Astrocyte (in vitro differentiated cells and primary cell): ENCODE results near the gene ELFN2. TPM values are rescaled to one million over a fixed set of nuclear protein-coding genes. Genes with fewer than 3 reads are reported as not detected.

Experiments
- DNase-seq: peaks from one replicate; pipeline ENCODE4 v3.0.0-alpha.2; 2010; ENCODE audit warnings: low read depth
- FAIRE-seq: peaks from 2 replicates; lab custom pipeline; 2011; peaks lifted over from hg19 to GRCh38; lab: Jason Lieb, UNC
- H2AFZ ChIP-seq: 2 replicates; pipeline ENCODE4 v1.6.0; 2012; ENCODE audit warnings: low read depth, low read length, inconsistent platforms
- H3K27ac ChIP-seq: 2 replicates; pipeline ENCODE4 v1.5.1; 2011; ENCODE audit warnings: low read depth, low read length, inconsistent platforms
- H3K27me3 ChIP-seq: 2 replicates; pipeline ENCODE4 v1.6.0; 2011; ENCODE audit warnings: low read length, inconsistent platforms; ENCODE audit not compliant: insufficient read depth
- H3K36me3 ChIP-seq: 2 replicates; pipeline ENCODE4 v1.5.1; 2011; ENCODE audit warnings: low read length, inconsistent platforms; ENCODE audit not compliant: insufficient read depth
- H3K4me1 ChIP-seq: 2 replicates; pipeline ENCODE4 v1.5.1; 2011; ENCODE audit warnings: low read length, inconsistent platforms; ENCODE audit not compliant: insufficient read depth
- H3K4me2 ChIP-seq: 2 replicates; pipeline ENCODE4 v1.6.0; 2012; ENCODE audit warnings: low read length, inconsistent platforms
- H3K4me3 ChIP-seq: 2 replicates; pipeline ENCODE4 v1.5.1; 2011; ENCODE audit warnings: low read depth, mild to moderate bottlenecking, low read length, inconsistent platforms; ENCODE audit not compliant: insufficient read depth
- H3K79me2 ChIP-seq: 2 replicates; pipeline ENCODE4 v1.6.0; 2012; ENCODE audit warnings: mild to moderate bottlenecking, low read length, inconsistent platforms; ENCODE audit not compliant: insufficient read depth
- H3K9ac ChIP-seq: 2 replicates; pipeline ENCODE4 v1.6.0; 2012; ENCODE audit warnings: mild to moderate bottlenecking, low read length, inconsistent platforms
- H3K9me3 ChIP-seq: 2 replicates; pipeline ENCODE4 v1.5.1; 2012; ENCODE audit warnings: low read depth, mild to moderate bottlenecking, low read length, inconsistent platforms; ENCODE audit not compliant: insufficient read depth
- H4K20me1 ChIP-seq: 2 replicates; pipeline ENCODE4 v1.6.0; 2012; ENCODE audit warnings: low read length, inconsistent platforms; ENCODE audit not compliant: insufficient read depth
- H3K27ac Mint-ChIP-seq: one replicate; pipeline ENCODE4 v1.8.0; 2021; ENCODE audit warnings: mild to moderate bottlenecking, mixed read lengths; ENCODE audit not compliant: unreplicated experiment
- H3K27me3 Mint-ChIP-seq: one replicate; pipeline ENCODE4 v1.8.0; 2021; ENCODE audit warnings: low read depth, mixed read lengths; ENCODE audit not compliant: unreplicated experiment
- H3K36me3 Mint-ChIP-seq: one replicate; pipeline ENCODE4 v1.8.0; 2021; ENCODE audit warnings: low read depth, mixed read lengths; ENCODE audit not compliant: unreplicated experiment
- H3K4me1 Mint-ChIP-seq: one replicate; pipeline ENCODE4 v1.8.0; 2021; ENCODE audit warnings: low read depth, mixed read lengths; ENCODE audit not compliant: unreplicated experiment
- H3K4me3 Mint-ChIP-seq: one replicate; pipeline ENCODE4 v1.8.0; 2021; ENCODE audit warnings: mild to moderate bottlenecking, moderate library complexity, mixed read lengths; ENCODE audit not compliant: unreplicated experiment
- H3K9me3 Mint-ChIP-seq: one replicate; pipeline ENCODE4 v1.8.0; 2021; ENCODE audit warnings: mild to moderate bottlenecking, mixed read lengths; ENCODE audit not compliant: unreplicated experiment
- CTCF ChIP-seq: IDR thresholded peaks from 2 replicates; pipeline ENCODE4 v1.5.1; 2011; ENCODE audit warnings: low read depth, mild to moderate bottlenecking, inconsistent platforms, low read length, moderate library complexity; ENCODE audit not compliant: insufficient read depth
- EZH2 ChIP-seq: IDR thresholded peaks from 2 replicates; pipeline ENCODE4 v1.6.1; 2012; ENCODE audit warnings: mild to moderate bottlenecking, low read length, inconsistent platforms; ENCODE audit not compliant: insufficient read depth
- total RNA-seq: library from RNA; stranded (reverse); gene quantifications from 2 replicates; pipeline ENCODE4 v1.2.1, GENCODE V29; 2021

Gene ELFN2
- total RNA-seq, 1 donor from 2014 or later = 2.8 TPM

GRCh38 chr22:37432708-37433054 is 5.4 kb upstream of the ELFN2 start:
- H3K9me3 Mint-ChIP-seq = peaks cover 22% of the 10 kb centered on the region
- H3K27ac Mint-ChIP-seq = peak overlapping the region; percentile 96
- DNase-seq (no peak), FAIRE-seq (no peak)
- Histone ChIP-seq H3K9ac (no peak overlapping the region), H3K79me2 (no peaks in the 10 kb centered on the region), H3K4me2 (no peak overlapping the region), H2AFZ (no peak overlapping the region), H3K4me1 (peaks cover 26% of the 10 kb centered on the region), H3K27ac (peak overlapping the region; percentile 79), H3K27me3 (no peaks in the 10 kb centered on the region), H3K9me3 (peaks cover 14% of the 10 kb centered on the region), H3K4me3 (no peak overlapping the region), H3K36me3 (no peaks in the 10 kb centered on the region), H4K20me1 (no peaks in the 10 kb centered on the region)
- H3K4me3 Mint-ChIP-seq = no peak overlapping the region
- H3K36me3 Mint-ChIP-seq = peaks cover 9% of the 10 kb centered on the region
- H3K27me3 Mint-ChIP-seq = peaks cover 21% of the 10 kb centered on the region
- no peak for TF ChIP-seq CTCF
- no peak for TF ChIP-seq EZH2
- peaks cover 16% of the 10 kb centered on the region for H3K4me1 Mint-ChIP-seq

DNA sequence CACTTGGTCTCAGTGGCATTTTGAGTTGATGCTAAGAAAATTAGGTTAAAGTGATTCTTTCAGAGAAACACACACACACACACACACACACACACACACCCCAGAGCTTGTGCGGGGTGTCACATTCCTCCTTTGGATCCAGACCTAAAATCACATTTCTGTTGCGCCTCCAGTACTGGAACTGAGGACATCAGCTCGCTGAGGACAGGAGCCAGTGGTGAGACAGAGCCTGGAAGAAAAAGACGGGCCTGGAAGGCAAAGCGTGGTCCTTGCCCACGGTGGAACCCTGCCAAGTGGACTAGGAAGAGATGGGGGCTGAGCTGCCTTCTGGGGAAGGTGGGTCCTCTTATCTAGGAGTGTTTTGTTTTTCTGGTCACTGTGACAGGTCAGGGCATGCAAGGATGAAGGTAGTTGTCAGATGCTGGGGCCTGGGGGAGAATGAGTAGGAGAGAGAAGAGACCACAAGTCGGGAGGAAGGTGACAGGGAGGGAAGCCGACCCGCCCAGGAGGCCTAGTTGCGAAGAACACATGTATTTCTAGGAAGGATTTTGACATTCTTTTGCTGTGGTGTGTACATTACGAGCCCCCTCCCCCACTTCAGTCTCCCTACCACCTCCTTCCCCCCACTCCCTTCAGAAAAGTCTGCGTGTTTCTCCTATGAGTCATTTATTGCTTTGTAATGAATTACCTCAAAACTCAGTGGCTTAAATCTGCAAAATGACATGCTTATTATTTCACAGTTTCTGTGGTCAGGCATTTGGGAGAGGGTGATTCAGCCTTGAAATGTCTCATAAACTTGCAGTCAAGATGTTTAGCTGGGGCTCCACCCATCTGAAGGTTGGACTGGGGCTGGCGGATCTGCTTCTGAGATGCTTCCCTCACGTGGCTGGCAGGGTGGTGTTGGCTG is 4.8 kb upstream of the ELFN2 start:
- no peak overlapping the region for H3K4me3 Mint-ChIP-seq
- H3K27ac Mint-ChIP-seq = peak overlapping the region; percentile 96
- Histone ChIP-seq H3K36me3 (no peaks in the 10 kb centered on the region), H3K4me3 (peak overlapping the region; percentile 13), H3K27ac (peak overlapping the region; percentile 94), H3K9me3 (peaks cover 14% of the 10 kb centered on the region), H3K79me2 (no peaks in the 10 kb centered on the region), H3K4me1 (peaks cover 26% of the 10 kb centered on the region), H3K9ac (peak overlapping the region; percentile 77), H3K4me2 (peak overlapping the region; percentile 81), H4K20me1 (no peaks in the 10 kb centered on the region), H3K27me3 (no peaks in the 10 kb centered on the region), H2AFZ (peak overlapping the region; percentile 2)
- FAIRE-seq = peak; percentile 98
- H3K27me3 Mint-ChIP-seq = peaks cover 18% of the 10 kb centered on the region
- peaks cover 8% of the 10 kb centered on the region for H3K36me3 Mint-ChIP-seq
- H3K9me3 Mint-ChIP-seq = peaks cover 22% of the 10 kb centered on the region
- DNase-seq = peak; percentile 99
- peaks cover 16% of the 10 kb centered on the region for H3K4me1 Mint-ChIP-seq
- TF ChIP-seq CTCF (no peak), EZH2 (no peak)

GRCh38 chr22:37431366-37431765 is 4.1 kb upstream of the ELFN2 start:
- TF ChIP-seq EZH2 (no peak), CTCF (no peak)
- H3K36me3 Mint-ChIP-seq = peaks cover 8% of the 10 kb centered on the region
- Histone ChIP-seq H2AFZ (no peak overlapping the region), H3K4me2 (peak overlapping the region; percentile 81), H3K9ac (peak overlapping the region; percentile 77), H3K4me3 (peak overlapping the region; percentile 13), H3K36me3 (no peaks in the 10 kb centered on the region), H3K27me3 (no peaks in the 10 kb centered on the region), H3K27ac (peak overlapping the region; percentile 94), H3K79me2 (no peaks in the 10 kb centered on the region), H4K20me1 (no peaks in the 10 kb centered on the region), H3K4me1 (peaks cover 29% of the 10 kb centered on the region), H3K9me3 (peaks cover 14% of the 10 kb centered on the region)
- DNase-seq = peak; percentile 50
- peak overlapping the region; percentile 96 for H3K27ac Mint-ChIP-seq
- no peak for FAIRE-seq
- H3K9me3 Mint-ChIP-seq = peaks cover 22% of the 10 kb centered on the region
- H3K4me3 Mint-ChIP-seq = peak overlapping the region; percentile 57
- H3K4me1 Mint-ChIP-seq = peaks cover 16% of the 10 kb centered on the region
- H3K27me3 Mint-ChIP-seq = peaks cover 23% of the 10 kb centered on the region
